GM18507 (cell line): ENCODE measurements around the gene CTNND2.
"Not testable (repeated sequence)": the region's sequence is repeated elsewhere in the genome, so short reads cannot be mapped to it uniquely, and the experiment has no call there.

Experiments used
- DNase-seq: peaks from one replicate; pipeline ENCODE4 v3.0.0; 2011; ENCODE audit warnings: low read depth; ENCODE audit not compliant: insufficient read length; ENCODE audit errors: extremely low spot score
- FAIRE-seq: peaks from 2 replicates; lab custom pipeline; 2011; peaks lifted over from hg19 to GRCh38; lab: Jason Lieb, UNC

The CTNND2 gene

DNA sequence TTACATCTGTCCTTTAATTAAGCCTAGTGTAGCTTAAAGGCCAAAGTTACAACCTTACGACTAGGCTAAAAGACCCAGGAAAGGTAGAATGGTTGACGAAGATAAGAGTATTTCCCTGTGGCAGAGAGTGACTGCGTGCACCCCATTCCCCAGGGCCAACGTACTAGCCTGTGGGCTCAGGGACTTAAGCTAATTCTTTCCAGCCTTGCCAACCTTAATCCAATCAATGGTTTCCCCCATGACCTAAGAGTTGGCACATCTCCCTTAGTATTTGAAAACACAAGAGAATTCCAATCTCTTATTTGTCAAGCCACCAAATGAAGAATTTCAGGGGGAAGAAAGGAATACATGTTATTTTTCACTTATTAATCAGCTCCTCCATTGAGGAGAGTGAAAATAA is 16.0 kb downstream of the CTNND2 start:
- DNase-seq (no peak), FAIRE-seq (no peak)

DNA sequence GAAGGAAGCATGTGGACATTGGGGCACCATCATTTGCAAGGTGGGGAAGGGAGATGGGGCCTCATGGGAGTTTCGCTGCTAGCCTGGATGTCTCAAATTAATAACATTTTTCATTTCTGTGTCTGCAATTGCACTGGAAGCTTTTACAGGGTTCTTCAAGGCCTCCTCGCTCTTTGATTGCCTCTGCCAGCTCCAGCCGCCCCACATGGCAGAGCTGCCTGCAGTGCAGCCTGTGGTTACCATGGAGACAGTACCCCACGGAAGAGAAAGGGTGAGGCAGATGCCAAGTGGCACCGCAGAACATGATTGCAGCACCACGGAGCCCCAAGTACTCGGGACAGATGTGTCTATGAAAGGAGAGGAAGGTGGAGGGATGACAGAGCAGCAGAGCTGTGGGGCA is 25.4 kb downstream of the CTNND2 start:
- FAIRE-seq (no peak), DNase-seq (no peak)

DNA sequence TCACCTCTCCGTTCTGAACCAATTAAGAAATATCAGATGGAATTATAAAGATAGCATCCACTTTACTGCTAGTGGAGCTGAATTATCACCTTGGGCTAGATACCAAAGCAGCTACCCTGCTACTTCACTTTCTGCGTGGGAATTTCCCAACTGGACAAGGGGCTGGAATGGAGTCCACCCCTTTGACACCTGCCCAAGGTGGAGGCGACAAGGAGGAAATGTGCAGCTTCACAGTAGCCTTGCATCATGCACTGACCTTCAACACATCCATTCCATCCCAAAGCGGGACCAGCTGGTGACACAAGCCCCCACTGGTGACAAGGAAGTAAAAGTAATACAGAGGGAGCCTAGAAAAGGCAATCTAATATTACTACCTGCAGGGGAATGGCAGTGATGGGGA is 30.7 kb downstream of the CTNND2 start:
- no peak for FAIRE-seq

DNA sequence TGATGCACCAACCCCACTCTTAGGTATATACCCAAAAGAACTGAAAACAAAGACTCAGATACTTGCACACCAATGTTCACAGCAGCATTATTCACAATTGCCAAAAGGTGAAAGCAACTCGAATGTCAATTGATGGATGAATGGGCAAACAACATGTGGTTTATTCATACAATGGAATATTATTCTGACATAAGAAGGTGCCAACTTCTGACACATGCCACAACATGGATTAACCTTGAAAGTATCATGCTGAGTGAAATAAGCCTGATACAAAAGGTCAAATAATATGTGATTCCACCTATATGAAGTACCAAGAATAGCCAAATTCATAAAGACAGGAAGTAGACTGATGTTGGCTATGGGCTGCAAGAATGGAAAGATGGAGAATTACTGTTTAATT is 35.0 kb downstream of the CTNND2 start:
- FAIRE-seq: no peak
- no peak for DNase-seq

More for the DNA sequence above, 30.7 kb downstream of the CTNND2 start:
- DNase-seq: no peak

DNA sequence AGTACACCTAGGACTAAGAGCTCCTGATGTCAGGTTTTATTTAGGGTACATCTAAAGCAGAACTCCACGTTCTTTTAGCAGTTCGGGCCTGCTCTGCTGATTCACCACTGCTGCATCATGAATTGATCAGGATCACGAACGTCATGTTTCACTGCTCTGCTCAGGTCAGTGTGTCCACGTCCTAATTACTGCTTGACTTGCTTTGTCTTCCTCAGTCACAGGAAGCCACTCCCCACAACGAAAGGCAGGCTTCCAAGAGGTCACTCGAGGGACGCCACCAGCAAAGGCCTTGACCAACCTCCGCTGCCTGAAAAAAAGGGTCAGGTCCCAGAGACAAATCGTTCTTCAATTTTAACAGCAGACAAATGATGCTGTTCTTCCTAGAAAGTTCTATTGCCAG is 40.3 kb downstream of the CTNND2 start:
- no peak for DNase-seq
- no peak for FAIRE-seq

DNA sequence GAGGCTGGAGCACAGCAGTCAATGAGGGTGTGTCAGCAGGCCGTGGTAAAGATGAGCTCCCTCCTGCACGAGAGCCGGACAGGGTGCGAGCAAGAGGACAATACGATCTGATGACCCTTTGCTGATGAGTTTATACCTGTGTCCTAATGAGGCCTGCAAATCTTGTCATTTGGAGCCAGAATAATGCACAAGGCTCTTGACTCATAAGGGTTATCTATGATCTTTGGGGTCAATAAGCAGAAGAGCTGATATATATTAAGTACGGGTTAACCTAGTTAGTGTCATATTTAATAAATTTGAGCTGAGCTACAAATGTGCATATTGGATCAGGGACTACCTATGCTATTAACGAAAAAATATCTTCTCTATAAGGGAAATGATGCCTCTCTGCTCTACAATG is 46.9 kb downstream of the CTNND2 start:
- FAIRE-seq (no peak), DNase-seq (no peak)

DNA sequence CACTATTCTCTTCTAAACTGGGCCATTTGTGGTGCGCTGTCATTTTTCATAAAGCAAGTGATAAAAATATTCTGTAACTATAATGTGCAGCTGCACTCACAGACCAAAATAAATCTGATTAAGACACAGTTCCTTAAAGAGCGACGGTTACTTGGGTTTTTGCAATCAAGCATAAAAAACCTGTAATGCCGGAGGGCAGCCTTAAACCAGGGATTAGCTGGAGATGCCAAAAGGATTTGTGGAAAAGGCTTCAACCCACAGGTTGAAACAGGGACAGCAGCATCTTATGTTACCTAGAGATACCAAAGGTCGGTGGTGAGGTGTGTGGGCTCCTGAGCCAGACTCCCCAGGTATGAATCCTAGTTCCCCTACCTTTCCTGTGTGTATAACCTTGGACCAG is 49.3 kb downstream of the CTNND2 start:
- DNase-seq: no peak
- no peak for FAIRE-seq

DNA sequence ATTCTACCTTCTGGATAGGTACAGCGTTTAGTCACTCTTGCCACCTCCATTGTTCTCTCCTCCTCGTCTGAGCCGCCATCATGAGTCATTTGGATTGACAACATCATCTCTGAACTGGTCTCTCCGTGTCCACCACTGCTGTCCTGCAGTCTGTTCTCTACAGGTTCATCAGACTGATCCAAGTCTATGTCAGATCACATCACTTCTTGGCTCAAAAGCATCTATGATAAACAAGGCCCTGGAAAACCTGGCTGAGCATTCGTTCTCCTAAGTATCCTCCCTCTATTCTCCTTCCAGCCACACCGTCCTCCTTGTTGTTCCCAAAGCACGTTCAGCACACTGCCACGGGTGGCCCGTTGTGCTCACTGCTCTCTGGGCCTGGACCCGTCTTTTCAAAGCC is 50.5 kb downstream of the CTNND2 start:
- FAIRE-seq (no peak), DNase-seq (no peak)

DNA sequence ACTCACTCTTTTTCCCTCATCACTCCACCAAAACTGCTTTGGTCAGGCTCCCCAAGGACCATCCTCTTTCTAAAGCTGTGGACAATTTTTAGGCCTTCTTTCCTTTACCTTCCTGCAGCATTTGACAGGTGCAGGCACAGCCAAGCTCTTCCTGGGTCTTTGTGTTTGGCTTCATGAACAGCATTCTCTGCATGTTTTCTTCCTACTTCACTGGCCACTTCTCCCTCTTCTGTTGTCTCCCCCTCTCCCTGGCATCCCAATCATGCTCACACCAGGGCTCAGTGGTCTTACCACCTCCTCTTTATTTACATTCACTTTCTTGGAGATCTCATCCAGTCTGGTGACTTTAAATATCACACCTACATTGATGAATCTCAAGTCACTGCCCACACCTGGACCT is 51.1 kb downstream of the CTNND2 start:
- FAIRE-seq (no peak), DNase-seq (no peak)

DNA sequence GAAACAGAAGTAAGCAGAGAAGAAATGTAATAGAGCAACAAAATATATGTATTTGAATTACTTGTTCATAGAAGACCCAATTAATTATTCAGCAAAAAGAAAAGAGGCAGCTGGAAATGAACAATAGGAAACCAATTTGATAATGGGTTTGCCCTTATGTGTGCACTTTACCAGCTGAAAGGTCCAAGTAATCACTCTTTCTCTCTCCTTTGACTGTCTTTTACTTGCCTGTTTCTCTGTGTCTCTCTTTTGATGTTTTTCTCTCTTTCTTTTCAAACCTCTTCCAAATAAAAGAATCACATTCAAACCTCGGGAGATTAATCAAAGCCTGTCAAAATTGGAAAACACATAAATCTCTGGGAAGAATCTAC is 51.5 kb downstream of the CTNND2 start:
- DNase-seq: no peak

DNA sequence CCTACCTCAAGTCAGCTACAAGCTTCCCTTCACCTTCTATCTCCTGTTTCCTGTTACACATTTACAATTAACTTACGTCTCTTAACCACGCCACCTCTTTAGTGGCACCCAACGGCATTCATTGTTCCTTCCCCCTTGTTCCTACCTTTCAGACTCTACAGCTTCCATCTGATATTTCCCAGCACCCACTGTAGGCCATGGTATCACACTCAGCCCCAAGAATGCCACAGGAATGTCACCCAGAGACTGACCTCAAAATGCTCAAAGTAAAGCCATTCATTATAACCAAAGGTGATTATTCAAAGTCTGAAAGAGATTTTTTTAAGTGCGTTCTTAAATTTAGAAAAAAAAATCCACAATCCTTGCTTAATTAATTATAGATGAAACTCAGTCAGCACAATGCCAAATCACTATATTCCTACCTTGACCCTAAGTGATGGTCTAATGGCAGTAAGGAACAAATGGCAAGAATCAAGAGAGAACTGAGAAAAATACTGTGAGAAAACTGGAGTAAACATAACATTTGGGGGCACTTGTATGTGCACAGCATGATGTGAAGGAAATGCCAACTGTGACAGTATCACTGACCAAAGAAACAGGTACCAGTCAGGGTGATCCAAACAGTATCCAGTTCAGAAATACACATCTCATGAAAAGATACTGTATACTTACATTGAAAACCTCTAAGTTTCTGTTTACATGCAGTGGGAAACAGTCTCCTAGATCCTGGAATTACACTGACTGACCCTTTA is 52.1 kb downstream of the CTNND2 start:
- no peak for DNase-seq
- FAIRE-seq: no peak

More for the DNA sequence above, 51.5 kb downstream of the CTNND2 start:
- no peak for FAIRE-seq

DNA sequence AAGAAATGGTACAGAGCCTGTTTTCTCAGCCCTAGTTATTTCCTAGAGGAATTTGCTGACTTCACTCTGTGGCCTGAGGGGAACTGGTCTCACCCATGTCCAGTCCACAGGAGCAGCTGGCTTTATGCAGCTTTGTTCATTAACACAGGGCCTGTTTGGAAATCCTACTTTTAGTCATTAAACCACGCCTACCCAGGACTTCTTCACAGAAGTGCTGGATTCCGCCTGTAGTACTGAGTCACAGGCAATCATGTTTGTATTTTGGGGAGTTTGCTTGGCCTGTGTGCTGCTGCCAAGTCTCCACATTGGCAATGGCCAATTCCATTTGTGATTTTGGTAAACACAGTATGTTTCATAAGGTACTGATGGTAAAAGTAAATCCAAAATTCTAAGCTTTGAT is 52.8 kb downstream of the CTNND2 start:
- no peak for FAIRE-seq
- DNase-seq: no peak

DNA sequence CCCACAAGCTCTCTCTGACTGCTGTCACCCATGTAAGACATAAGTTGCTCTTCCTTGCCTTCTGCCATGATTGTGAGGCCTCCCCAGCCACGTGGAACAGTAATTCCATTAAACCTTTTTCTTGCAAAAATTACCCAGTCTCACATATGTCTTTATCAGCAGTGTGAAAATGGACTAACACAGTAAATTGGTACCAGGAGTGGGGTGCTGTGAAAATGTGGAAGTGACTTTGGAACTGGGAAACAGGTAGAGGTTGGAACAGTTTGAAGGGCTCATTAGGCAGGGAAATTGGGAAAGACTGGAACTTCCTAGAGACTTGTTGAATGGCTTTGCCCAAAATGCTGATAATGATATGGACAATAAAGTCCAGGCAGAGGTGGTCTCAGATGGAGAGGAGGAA is 75.7 kb downstream of the CTNND2 start:
- DNase-seq, FAIRE-seq: not testable (repeated sequence)

DNA sequence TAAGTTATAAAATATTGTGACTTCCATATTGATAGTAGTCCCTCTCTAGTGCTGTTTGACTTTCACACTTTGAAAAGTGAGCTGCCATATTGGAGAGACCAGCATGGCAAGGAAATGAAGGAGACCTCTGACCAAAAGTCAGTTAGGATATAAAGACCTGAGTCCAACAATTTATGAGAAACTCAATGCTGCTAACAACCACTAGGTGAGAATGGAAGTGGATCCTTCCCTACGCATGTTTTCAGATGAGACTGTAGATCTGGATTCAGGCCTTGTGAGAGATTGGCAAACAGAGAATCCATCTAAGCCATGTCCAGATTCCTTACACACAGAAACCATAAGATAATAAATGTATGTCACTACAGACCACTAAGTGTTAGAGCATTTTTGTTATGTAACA is 81.6 kb downstream of the CTNND2 start:
- FAIRE-seq (no peak), DNase-seq (no peak)

DNA sequence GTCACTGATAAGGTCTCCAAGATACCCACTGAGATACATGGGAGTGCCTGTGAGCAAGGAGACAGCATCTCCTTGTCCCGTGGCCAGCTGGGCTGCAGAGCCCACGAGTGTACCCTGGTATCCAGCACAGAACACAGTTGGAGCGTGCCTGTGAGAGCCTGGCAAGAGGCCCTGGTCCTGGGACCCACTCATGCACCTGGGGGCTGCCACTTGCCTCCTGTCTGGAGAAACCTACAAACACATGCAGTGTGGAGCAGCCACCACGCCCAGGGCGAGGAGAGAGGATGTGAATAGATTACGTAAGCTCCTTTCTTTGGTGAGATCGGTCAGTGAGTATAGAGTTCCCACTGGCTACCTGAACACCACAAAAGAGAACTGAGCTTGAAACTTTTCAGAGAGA is 88.3 kb downstream of the CTNND2 start:
- FAIRE-seq (no peak), DNase-seq (no peak)

DNA sequence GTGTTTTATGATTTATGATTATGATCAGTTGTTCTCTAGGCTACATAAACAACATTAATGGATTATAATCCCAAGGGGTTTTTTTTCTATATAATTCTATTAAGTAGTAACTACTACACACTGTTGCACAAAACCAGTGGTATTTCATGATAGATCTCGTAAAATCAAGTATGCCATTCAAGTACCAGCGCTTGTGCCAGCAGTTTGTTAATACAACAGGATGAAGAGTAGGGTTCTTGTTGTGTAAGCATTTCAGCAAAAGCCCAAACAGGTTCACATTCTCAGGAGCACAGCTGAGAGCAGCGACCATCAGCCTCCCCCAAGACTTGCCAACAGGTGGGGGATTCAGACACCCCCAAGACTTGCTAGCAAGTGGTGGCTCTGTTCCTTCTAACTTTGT is 88.8 kb downstream of the CTNND2 start:
- DNase-seq: no peak
- FAIRE-seq: no peak

DNA sequence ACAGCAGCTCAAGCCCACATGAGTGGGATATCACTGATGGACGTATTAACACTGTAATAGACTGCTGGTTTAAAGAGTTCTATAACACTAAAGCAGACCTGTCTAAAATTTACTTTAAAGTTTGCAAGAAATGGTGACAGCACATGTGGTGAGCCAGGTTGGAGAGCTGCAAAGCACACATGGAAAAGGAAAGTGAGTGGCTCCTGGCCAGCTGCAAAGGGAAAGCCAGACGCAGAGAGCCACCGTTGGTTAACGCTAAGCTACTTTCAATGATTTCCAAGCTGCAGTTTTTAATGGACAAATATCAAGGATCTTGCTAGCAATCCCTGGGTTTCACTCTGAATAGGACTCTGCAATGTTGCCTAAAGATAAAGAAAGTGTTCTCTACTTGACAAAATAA is 89.9 kb downstream of the CTNND2 start:
- FAIRE-seq: no peak
- no peak for DNase-seq

DNA sequence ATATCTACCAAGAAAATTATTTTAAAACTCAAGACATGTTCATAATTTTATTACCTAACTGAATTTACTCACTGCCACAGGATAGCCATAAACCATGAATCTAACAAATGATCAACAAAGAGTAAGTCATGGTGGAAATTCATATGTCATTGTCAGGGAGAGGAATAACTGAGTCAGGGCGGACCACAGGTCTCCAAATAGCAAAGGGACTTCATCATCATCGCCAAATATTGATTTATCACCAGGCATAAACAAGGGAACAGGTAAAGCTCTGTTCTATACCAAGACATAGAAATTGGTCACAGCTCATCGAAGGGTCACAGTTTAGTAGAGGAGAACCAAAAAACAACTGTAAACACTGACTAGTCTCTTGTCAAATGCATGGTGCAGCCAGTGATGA is 94.8 kb downstream of the CTNND2 start:
- no peak for DNase-seq
- no peak for FAIRE-seq

DNA sequence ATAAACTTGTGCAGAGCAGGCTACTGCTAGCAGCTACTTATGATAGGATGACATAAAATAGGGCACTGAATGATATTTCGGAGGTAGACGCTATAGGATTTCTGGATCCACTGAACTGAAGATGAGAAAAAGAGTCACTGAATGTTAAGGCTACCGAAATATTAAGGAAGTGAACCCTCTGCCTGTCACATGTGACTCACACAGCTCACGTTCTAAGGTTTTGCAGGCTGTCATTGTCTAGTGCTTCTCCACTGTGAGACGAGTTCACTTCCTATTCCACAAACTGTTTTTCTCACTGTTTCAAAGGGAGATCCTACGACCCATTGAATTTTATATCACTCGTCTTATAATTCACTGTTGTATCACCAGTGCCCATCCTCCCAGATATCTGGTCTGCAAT is 100.8 kb downstream of the CTNND2 start:
- no peak for FAIRE-seq
- DNase-seq: no peak

DNA sequence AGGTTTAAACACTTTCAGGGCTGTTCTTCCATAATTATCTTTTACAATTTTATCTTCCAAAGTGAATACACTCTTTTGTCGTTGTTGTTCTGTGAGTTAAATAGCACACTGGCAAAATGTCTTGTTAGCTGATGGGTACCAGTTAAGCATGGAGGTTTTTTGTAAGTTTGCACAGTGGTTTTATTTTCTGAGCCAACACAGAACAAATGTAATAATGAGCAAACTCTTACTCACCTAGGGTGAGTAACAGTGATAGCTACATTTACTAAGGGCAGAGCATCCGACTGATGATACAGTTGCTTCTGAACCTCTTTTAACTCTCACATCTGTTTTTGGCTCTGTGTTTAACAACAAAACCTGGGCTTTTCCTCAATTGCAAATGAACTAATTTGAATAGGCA is 103.2 kb downstream of the CTNND2 start:
- FAIRE-seq (no peak), DNase-seq (no peak)

DNA sequence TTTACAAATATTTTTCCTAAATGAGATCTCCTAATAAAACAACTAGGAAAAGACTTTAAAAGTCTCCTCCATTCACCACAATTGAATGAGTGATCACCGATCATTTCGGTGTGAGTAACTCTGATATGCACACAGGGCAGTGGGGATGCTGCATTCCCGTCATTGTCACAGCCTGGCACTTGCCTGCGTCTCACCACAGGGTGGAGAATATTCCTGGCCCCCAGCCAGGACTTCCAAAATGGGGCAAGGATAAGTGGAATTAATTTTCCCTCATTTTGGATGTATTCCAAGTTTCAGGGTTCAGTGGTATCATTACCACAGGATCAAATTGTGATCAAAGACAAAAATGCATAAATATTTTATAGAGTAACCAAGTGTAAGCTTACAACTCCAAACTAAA is 107.1 kb downstream of the CTNND2 start:
- FAIRE-seq (no peak), DNase-seq (no peak)

DNA sequence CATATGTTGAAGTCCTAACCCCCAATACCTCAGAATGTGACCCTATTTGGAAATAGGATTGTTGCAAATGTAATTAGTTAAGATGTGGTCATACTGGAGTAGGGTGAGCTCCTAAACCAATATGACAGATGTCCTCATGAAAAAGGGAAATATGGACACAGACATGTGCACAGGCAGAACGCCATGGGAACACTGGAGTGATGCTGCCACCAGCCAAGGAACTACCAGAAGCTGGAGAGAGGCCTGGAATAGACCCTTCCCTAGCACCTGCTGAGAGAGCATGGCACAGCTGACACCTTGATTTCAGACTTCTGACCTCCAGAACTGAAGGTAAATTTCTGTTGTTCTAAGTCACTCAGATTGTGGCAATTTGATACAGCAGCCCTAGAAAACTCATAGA is 110.8 kb downstream of the CTNND2 start:
- FAIRE-seq: no peak

More for the DNA sequence above, 110.8 kb downstream of the CTNND2 start:
- no peak for DNase-seq
